Measurements from ENCODE around the gene PHACTR4.
"Not testable (repeated sequence)": the region's sequence is repeated elsewhere in the genome, so short reads cannot be mapped to it uniquely, and the experiment has no call there.

PHACTR4 gene

DNA sequence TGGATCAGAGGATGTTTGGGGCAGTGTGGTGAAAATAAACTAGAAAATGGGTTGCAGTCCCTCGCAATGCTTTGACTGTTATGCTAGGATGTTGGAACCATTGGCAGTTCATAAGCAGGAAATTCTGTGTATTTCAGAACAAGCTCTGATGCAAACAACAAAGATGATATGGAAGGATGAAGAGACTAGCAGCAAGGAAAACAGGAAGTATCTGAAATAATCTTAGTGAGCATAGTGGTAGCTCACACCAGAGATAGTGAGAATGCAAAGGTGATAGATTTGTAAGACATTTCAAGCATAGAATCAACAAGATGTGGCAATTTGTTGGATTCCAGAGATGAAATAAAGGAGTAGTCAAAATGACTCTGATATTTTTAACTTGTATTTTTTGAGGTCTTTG, 125.2 kb downstream of the PHACTR4 start:
- DNase-seq (ENCODE audit: low read depth in 2 of 2), result no peak

DNA sequence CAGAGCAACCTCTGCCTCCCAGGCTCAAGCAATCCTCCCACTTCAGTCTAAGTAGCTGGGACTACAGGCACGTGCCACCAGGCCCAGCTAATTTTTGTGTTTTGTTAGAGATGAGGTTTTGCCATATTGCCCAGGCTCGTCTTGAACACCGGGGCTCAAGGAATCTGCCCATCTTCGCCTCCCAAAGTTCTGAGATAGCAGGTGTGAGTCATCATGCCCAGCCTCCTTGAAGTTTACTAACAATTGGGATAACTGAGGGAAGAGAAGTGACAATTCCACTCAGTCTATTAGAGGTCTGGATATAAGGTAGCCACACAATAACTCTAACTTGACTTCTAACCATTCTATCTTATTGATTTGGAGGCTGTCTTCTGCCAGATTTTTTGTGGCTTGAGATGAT, 130.0 kb downstream of the PHACTR4 start:
- no peak for DNase-seq (ENCODE audit: low read depth in 2 of 2)

DNA sequence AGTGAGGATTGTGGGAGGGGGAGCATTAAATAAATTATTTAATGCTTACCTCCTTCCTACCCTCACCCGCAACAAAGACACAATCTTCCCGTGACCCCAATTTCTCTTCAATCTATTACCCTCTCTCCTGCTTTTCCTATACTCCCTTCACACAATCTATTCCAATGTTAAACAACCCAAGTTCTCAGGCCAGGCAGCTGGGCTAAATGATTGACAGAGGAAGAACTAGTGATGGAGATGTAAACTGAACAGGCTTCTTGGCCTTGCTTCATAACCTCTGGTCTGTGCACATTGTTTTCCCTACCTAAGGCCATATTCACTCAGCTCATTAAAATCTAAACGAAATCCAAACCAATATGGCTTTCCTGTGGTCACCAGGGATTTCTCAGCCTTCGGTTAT, 132.4 kb downstream of the PHACTR4 start:
- DNase-seq (ENCODE audit: low read depth in 2 of 2), result no peak

DNA sequence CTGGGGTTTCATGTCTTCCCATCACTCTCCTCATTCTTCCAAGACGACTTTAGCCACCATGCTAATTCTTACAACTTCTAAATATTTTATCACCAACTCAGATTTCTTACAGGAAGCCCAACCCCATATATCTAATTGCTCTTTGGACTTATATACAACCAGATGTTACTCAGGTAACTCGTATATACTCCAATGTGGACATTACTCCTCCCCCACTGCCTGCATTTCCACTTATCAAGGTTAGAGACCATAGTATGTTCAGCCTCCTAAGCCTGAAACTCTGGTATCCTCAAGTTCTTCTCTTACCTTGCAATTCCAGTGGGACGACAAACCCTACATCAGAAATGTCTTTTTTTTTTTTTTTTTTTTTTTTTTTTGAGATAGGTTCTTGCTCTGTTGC, 133.6 kb downstream of the PHACTR4 start:
- DNase-seq (ENCODE audit: low read depth in 2 of 2), result no peak

DNA sequence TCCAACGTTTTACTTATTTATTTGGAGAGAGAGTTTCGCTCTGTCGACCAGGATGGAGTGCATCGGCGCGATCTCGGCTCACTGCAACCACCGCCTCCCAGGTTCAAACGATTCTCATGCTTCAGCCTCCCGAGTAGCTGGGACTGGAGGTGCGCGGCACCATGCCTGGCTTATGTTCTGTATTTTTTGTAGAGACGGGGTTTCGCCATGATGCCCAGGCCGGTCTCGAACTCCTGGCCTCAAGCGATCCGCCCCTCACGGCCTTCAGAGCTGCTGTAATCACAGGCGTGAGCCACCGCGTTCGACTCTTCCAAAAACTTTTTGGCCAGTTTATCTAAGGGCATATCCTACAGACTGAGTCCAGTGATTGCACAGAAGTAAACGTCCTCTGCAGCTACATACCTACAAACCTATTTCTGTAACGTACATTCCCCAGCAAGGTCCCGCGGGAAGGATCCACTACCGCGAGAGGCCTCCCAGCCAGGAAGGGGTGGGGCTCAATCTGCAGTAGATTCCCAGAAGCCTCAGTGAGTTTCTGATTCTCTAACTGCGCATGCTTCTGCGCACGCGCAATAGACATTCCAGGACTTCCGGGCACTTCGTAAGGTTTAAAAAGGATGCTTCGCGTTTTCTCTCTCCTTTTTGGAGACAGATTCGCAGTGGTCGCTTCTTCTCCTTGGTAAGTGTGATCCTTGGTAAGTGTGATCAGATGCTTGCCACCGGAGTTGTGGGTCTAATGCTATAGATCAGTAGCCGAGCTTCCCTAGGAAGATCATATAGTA, 136.1 kb downstream of the PHACTR4 start, which contains the start of gene RCC1:
TSS of gene RCC1 (plus strand) at position 638 of the 782 bp plus-strand sequence. CDS start 23,824 bp downstream, outside the sequence.
- peak; percentile 94 to 96 for DNase-seq (ENCODE audit: low read depth in 2 of 2)

DNA sequence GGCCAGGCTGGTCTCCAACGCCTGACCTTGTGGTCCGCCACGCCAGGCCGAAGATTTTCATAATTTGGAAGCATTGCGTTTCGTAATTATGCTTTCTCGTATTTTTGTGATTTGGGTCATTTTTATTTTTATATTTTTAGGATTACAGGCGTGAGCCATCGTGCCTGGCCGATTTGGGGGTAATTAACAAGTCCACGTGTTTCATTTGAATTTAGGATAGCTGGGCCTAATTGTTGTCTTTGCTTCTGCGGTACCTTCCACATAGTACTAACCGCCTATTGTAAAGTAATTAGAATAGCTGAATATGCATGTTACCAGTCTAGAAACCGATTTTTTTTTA, 137.3 kb downstream of the PHACTR4 start:
- DNase-seq (ENCODE audit: low read depth in 2 of 2), result no peak

DNA sequence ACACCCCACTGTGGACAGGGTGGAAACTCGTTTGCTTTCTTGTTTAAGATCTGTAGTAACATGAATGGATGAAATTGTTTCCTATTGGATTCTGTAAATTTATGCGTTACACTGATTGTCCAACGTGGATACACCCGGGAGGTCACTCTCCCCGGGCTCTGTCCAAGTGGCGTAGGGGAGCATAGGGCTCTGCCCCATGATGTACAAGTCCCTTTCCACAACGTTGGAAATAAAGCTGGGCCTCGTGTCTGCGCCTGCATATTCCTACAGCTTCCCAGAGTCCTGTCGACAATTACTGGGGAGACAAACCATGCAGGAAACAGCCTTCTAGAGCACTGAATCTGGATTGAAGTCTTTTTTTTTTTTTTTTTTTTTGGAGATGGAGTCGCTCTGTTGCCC, 137.7 kb downstream of the PHACTR4 start:
- no peak for DNase-seq (ENCODE audit: low read depth in 2 of 2)

DNA sequence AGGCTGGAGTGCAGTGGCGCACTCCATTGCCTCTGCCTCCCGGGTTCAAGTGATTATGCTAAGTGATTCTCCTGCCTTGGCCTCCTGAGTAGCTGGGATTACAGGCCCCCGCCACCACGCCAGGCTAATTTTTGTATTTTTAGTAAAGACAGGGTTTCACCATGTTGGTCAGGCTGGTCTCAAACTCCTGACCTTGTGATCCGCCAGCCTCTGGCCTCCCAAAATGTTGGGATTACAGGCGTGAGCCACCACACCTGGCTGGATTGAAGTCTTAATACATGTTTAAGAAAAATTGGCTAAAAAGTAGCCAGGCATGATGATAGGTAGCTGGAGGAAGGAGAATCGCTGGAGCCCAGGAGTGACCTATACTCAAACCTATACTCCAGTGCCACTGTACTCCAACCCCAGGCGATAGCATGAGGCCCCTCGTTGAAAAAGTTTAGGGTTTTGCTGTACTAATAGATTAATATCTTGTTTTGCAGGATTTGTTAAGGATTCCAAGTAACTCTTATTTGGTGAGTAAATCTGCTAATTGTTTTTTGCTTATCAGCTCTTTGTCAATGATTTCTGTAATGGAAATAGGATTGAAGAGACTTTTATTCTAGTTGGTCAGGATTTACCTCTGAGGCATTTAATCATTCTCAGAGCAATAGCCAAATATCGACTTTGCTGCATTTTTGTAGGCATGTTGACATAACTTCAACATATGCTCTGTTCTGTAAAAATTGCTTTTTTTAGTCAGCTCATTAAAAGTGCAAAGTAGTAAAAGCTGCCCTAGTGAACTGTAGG, 138.3 kb downstream of the PHACTR4 start:
- DNase-seq (ENCODE audit: low read depth in 2 of 2), result no peak

DNA sequence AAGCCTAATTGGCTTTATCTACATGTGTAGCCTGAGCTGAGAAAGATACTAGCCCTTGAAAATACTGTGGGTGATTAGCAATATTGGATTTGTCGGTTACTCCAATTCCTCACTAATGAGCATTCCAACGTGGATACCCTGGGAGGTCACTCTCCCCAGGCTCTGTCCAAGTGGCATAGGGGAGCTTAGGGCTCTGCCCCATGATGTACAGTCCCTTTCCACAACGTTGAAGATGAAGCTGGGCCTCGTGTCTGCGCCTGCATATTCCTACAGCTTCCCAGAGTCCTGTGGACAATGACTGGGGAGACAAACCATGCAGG, 138.9 kb downstream of the PHACTR4 start:
- DNase-seq (ENCODE audit: low read depth in 2 of 2), result no peak

DNA sequence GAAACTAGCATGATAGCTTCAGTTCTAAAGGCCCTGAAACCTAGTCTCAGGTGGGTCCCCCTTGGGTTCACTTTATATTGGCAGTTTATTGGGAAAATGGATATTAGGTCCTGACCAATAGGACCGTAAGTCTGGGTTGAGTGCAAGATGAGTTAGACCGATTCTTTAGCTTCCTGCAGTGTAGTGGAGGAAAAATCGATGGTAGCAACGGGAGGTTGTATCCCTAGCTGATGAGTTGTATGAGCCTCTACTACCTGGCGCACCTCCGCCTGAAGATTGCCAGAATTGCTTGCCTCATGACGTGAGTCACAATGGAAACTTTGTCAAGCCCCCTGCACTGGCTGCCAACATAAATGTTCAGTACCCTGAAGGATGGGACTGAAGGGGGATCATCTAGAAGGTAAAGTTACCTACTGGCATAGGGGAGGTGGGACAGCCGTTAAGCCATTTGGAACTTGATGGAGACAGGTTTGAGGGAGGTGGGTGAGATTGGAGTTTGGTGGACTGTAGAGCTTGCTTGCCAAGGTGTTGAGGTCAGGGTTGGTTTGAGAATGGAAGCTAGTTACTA, 140.2 kb downstream of the PHACTR4 start:
- DNase-seq (ENCODE audit: low read depth in 2 of 2), result peak in 1 of 2 donors; percentile 43

DNA sequence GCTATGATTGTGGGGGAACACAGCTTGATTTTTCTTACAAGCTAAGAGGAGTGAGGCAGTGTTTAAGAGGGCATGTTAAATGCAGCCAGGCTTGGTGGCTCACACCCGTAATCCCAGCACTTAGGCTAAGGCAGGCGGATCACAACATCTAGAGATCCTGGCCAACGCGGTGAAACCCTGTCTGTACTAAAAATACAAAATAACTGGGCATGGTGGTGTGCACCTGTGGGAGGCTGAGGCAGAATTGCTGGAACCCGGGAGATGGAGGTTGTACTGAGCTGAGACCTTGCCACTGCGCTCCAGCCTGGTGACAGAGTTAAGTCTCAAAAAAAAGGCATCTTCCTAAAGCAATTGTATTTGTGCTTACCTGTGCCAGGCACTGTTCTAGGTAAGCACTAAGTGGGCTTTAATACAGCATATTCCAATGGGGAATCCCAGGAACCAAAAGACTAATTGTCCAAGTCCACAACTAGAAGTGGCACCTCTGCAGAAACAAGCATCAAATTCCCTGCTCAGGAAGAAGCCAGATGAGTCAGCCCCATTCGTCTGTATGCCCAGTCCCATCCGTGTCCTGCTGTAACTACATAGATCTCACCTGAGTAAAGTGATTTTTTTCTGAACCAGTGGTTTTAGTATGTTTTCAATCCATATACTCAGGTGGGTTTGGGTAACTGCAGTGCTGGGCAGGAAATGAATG, 140.9 kb downstream of the PHACTR4 start:
- no peak for DNase-seq (ENCODE audit: low read depth in 2 of 2)

DNA sequence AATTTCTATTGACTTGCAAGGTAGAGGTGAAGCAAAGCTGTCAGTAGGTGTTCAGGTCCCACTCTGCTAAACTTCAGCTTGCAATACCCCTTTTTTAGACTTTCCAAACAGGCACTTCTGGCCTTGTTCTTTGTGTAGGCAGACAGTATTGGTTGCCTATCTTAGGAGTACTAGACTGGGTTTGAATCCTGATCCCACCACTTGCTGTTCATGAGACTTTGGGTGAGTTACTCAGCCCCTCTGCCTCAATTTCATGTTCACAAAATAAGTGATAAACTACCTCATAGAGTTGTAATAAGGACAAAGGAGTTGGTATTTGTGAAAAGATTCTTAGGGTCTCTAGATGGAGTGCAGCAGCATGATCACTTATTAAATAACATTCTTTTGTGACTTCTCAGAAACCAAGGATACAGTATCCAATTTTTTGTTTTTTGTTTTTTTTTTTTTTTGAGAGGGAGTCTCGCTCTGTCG, 141.5 kb downstream of the PHACTR4 start:
- no peak for DNase-seq (ENCODE audit: low read depth in 2 of 2)

DNA sequence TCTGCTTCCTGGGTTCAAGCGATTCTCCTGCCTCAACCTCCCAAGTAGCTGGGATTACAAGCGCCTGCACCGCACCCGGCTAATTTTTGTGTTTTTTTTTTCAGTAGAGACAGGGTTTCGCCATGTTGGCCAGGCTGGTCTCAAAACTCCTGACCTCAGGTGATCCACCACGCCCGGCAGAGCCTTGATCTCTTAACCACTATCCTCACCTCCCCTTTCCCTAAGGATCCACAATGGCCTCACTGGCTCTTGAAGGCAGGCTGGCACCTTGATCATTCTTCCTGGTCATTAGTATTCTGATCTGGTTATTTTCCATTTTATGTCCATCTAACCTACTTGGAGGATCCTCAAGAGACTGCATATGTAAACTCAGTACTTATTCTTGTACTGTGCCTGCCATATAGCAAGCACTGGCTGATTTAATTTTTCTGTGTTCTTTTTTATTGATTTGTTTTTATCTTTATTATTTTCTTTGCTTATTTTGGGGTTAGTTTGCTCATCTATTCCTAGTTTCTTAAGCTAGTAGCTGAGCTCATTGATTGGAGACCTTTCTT, 142.6 kb downstream of the PHACTR4 start:
- no peak for DNase-seq (ENCODE audit: low read depth in 2 of 2)

DNA sequence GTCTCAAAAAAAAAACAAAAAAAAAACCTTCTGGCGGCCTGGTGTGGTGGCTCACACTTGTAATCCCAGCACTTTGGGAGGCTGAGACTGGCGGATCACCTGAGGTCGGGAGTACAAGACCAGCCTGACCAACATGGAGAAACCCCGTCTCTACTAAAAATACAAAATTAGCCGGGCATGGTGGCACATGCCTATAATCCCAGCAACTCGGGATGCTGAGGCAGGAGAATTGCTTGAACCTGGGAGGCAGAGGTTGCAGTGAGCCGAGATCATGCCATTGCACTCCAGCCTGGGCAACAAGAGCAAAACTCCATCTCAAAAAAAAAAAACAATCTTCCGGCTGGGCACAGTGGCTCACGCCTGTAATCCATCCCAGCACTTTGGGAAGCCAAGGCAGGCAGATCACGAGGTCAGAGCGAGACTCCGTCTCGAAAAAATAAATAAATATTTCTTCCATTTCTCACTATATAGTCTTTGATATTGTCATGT, 144.9 kb downstream of the PHACTR4 start:
- not testable (repeated sequence) for DNase-seq (ENCODE audit: low read depth in 2 of 2)

DNA sequence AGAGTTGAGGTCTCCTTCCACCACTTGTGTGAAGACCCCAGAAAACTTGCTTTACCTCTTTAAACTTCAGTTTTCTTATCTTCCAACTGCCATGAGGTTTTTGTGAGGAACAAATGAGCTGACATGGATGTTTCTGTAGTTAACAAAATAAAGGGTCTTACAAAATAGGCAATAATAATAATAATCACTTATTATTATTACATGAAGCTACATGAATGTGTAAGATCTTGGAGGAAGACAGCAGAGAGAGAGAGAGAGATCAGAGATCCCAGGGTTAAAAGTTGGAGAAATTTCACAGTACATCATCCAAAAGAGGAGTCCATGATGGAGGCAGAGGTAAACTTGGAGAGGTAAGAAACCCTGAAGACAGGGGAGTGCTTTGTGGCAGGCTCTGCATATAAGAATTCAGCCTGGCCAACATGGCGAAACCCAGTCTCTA, 147.0 kb downstream of the PHACTR4 start:
- no peak for DNase-seq (ENCODE audit: low read depth in 2 of 2)

DNA sequence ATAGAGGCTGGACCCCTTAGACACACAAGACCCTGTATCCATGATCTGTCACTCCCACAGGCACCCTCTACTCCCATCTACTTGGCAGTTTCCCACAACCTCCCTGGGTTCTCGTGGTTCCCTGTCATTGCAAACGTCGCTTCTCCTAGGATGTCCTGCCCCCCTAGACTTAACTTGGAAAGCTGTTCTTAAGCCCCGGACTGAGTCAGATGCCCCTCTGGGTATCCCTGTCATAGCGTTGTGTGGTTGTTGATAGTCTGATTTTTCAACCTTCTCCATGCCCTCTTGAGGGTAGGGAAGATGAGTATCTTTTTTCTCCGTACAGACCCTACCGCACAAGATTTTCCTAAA, 148.1 kb downstream of the PHACTR4 start:
- no peak for DNase-seq (ENCODE audit: low read depth in 2 of 2)

DNA sequence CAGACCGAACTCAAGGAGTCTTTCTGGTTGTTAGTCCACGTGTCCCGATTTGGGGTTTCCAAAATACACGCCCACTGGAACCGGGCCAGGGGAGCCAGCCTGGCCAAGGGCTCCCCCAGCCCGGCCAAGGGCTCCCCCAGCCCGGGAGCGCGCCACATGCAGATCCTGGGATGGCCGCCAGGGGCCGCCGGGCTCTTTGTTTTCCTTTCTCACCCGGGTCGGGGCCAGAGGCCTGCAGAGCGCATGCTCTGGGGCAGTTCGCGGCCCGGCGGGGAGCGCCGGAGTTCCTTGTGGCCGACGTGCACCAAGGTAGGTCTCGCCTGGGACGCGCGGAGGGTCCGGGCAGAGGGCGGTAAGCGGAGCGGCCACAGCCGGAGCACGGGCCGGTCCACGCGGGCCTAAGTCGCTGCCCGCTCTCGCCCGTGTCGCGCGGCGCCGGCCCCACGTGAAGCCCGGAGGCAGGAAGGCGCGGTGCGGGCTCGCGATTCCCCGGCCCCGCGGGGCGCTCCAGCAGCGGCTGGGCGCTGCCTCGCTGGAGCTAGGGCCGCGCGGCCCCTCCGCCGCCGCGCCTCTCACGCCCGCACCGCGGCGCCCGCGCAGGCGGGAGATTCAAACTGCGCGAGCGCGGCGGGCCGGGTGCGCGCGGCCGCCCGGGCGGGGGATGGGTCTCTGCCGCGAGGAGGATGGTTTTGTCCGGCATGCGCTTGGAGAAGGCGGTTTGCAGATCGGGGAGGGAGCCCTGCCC, 148.6 kb downstream of the PHACTR4 start:
- peak; percentile 74 to 82 for DNase-seq (ENCODE audit: low read depth in 2 of 2)

DNA sequence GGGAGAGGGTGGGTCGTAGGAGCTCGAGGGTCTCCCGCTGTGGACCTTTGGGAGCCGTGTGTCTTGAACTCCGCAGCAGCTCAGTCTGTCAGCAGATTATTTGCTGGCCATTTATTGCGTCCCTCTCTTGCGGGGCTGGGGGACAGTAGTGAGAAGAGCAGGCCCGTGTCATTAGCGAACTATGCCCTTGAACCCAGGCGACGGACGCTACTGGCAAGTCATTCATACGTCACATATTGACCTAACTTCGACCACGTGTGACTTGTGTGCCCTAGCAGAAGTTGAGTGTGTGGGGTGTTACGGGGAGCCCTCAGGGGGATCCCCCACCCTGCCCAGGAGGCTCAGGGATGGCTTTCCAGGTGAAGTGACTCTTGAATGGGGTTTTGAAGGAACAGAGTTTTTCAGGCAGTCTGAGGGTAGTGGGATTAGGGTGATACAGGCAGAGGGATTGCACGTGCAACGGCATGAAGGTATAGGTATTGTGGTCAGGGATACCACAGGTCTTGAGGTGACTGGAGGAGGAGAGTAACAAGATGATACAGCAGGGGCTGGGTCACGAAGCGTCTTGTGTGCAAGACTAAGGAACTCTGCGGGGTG, 149.3 kb downstream of the PHACTR4 start:
- DNase-seq (ENCODE audit: low read depth in 2 of 2), result no peak

DNA sequence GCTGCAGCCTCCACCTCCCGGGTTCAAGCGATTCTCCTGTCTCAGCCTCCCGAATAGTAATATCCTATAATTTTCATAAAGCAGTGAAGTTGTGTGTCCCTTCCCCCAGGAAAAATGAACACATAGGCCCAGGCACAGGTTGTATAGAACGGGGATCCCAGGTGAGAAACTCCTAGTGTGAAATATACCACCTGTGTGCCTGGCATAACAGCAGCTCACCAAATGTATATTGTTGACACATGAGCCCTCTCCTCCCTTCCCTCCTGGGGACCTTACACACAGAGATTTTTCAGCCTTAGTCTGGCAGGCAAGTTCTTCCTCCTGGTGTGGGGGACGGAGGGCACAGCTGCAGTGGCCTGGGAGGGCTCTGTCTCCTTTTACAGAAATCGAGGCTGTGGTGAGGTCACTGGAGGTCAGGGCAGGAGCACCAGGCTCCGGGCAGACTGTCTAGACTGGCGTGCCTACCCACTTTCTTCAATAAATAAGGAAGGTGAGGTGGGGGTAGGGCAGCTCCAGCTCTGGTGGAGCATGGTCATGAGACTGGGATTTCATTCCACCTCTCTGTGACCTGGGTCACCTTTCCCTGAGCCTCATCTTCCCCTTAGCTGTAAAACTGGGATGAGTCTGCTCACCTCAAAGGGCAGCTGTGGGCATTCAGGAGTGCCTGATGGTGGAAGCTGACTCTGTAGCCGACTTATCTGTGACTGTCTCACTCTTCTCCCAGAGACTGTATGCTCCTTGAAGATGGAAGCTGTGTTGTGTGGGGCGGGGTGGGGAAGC, 150.6 kb downstream of the PHACTR4 start:
- no peak for DNase-seq (ENCODE audit: low read depth in 2 of 2)

DNA sequence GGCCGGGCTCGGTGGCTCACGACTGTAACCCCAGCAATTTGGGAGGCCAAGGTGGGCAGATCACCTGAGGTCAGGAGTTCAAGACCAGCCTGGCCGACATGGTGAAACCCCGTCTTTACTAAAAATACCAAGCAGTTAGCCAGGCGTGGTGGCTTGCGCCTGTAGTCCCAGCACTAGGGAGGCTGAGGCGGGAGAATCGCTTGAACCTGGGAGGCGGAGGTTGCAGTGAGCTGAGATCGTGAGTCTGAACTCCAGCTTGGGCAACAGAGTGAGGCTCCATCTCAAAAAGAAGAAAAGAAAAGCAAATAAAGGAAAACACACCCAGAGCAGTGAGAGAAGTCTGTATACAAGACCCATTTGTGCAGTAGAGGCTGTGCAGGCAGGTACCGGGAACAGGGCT, 151.3 kb downstream of the PHACTR4 start:
- DNase-seq (ENCODE audit: low read depth in 2 of 2), result not testable (repeated sequence)

Measured in stimulated activated CD8-positive, alpha-beta memory T cell treated with anti-CD3 and anti-CD28 coated beads, Interleukin-7, amount 100 ng/mL, for 4 hours (primary cell).